ENCODE results near the gene STX16.

DNA sequence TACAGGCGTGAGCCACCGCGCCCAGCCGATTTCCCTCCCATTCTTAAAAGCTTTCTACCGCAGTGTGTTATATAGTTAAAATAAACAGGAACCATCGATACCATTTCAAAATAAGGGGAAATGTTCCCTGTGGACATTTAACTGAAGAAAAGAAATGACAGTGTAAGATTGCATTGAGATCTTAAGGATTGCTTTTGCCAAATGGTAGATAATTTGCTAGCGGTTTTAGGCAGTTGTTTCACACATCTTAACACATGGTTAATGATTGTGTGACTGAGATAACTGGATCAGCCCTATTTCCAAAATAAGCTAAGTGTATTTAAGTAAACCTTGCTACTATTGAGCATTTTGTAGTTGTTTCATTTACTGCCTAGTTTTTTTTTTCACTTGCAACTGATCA is 15.6 kb downstream of the STX16 start:
- TF ChIP-seq RARB (CRISPR knock-in tag; IDR thresholded peaks at IDR 0.05): no peak
- no peak for TF ChIP-seq ZFP3 (CRISPR knock-in tag; IDR thresholded peaks at IDR 0.05)

Data from SK-N-SH treated with all-trans-retinoic acid at 6 μM for 48 hours (cell line).